SK-N-MC (cell line): Measurements from ENCODE around the gene CNPY4.

ENCODE experiments used
- DNase-seq: peaks from one replicate; pipeline ENCODE4 v3.0.0-alpha.2; 2011; ENCODE audit warnings: low read depth, low spot score
- H3K27ac ChIP-seq: fragments of 200-600 bp; sonication (generic); 2 replicates; pipeline ENCODE4 v1.5.1; 2016; ENCODE audit warnings: mixed run types
- H3K36me3 ChIP-seq: fragments of 200-600 bp; sonication (generic); 2 replicates; pipeline ENCODE4 v1.6.1; 2017; ENCODE audit warnings: antibody characterized with exemption, low read length, mixed read lengths; ENCODE audit not compliant: insufficient read depth
- H3K4me3 ChIP-seq: fragments of 200-600 bp; sonication (generic); 2 replicates; pipeline ENCODE4 v1.5.1; 2016
- H3K9ac ChIP-seq: fragments of 200-600 bp; sonication (generic); 2 replicates; pipeline ENCODE4 v1.8.0; 2017; ENCODE audit warnings: mixed run types, mixed read lengths; ENCODE audit not compliant: insufficient read length
- H3K9me3 ChIP-seq: fragments of 200-600 bp; sonication (generic); 2 replicates; pipeline ENCODE4 v1.6.1; 2017; ENCODE audit warnings: low read depth, mild to moderate bottlenecking, antibody characterized with exemption, low read length, moderate library complexity, mixed read lengths
- EZH2 ChIP-seq: fragments of 200-600 bp; sonication (generic); IDR thresholded peaks from one replicate; pipeline ENCODE4 v1.6.1; 2017; ENCODE audit warnings: antibody characterized with exemption
- FOXP2 ChIP-seq: optimal IDR thresholded peaks from 2 replicates; pipeline ENCODE3; 2011; ENCODE audit warnings: mild to moderate bottlenecking, moderate library complexity; ENCODE audit not compliant: insufficient read depth; ENCODE audit errors: extremely low read length, control extremely low read depth
- POLR2AphosphoS5 ChIP-seq: IDR thresholded peaks from 2 replicates; pipeline ENCODE4 v1.6.1; 2012; ENCODE audit warnings: mild to moderate bottlenecking, low read depth, low read length, borderline replicate concordance

CNPY4 gene

DNA sequence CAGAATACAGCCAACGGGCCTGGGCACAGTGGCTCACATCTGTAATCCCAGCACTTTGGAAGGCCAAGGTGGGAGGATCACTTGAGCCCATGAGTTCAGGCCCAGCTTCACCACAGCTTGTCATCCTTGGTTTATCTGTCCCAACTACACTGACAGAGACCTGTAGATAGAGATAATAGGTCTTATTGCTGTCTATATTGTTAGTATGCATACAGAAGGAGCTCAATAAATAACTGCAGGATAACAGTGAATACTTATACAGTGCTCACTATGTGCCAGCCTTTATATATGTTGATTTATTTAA is 1.3 kb downstream of the CNPY4 start:
- no peak for DNase-seq
- H3K27ac ChIP-seq = no peak overlapping the region
- H3K9me3 ChIP-seq = no peaks in the 10 kb centered on the region
- H3K4me3 ChIP-seq = peak overlapping the region; percentile 97
- H3K9ac ChIP-seq = peak overlapping the region; percentile 55
- TF ChIP-seq FOXP2 (no peak), POLR2AphosphoS5 (no peak), EZH2 (no peak)
- H3K36me3 ChIP-seq = peaks cover 2% of the 10 kb centered on the region; the same call in 1 of the 2 replicates

DNA sequence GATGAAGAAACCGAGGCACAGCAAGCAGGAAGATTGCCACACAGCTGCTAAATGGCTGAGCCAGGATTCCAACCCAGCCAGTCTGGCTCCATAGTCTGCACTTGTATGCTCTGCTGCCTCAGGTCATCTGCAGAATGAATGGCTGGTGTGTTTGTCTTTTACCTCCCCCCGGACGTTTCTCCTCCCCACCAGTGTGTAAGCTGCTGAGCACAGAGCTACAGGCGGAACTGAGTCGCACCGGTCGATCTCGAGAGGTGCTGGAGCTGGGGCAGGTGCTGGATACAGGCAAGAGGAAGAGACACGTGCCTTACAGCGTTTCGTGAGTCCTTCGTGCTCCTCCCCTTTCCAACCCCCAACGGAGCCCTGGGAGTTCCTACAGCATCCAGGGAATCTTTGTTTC is 2.6 kb downstream of the CNPY4 start:
- peak overlapping the region; percentile 57; the same call in 1 of the 2 replicates for H3K27ac ChIP-seq
- peak overlapping the region; percentile 30; the same call in 1 of the 2 replicates for H3K4me3 ChIP-seq
- DNase-seq = no peak
- no peak overlapping the region for H3K9ac ChIP-seq
- no peaks in the 10 kb centered on the region for H3K9me3 ChIP-seq
- TF ChIP-seq EZH2 (no peak), POLR2AphosphoS5 (no peak), FOXP2 (no peak)
- no peaks in the 10 kb centered on the region for H3K36me3 ChIP-seq

DNA sequence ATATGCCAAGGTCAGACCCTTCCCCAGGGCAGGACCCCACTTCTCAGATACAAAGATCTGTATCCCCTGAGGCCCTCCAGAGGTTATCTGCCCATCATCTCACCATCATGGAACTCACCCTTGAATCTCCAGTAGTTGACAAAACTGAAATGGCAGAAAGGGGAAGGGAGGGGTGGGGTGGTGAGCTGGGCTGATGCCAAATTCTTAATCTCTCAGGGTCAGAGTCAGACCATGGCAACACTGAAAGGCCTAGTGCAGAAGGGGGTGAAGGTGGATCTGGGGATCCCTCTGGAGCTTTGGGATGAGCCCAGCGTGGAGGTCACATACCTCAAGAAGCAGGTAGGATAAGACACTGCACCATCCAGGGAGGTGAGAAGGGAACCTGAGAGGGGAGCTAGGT is 3.1 kb downstream of the CNPY4 start:
- Histone ChIP-seq H3K4me3 (no peak overlapping the region), H3K36me3 (no peaks in the 10 kb centered on the region), H3K27ac (no peak overlapping the region; the same call in 1 of the 2 replicates), H3K9me3 (no peaks in the 10 kb centered on the region), H3K9ac (no peak overlapping the region)
- DNase-seq = no peak
- TF ChIP-seq POLR2AphosphoS5 (no peak), FOXP2 (no peak), EZH2 (no peak)

DNA sequence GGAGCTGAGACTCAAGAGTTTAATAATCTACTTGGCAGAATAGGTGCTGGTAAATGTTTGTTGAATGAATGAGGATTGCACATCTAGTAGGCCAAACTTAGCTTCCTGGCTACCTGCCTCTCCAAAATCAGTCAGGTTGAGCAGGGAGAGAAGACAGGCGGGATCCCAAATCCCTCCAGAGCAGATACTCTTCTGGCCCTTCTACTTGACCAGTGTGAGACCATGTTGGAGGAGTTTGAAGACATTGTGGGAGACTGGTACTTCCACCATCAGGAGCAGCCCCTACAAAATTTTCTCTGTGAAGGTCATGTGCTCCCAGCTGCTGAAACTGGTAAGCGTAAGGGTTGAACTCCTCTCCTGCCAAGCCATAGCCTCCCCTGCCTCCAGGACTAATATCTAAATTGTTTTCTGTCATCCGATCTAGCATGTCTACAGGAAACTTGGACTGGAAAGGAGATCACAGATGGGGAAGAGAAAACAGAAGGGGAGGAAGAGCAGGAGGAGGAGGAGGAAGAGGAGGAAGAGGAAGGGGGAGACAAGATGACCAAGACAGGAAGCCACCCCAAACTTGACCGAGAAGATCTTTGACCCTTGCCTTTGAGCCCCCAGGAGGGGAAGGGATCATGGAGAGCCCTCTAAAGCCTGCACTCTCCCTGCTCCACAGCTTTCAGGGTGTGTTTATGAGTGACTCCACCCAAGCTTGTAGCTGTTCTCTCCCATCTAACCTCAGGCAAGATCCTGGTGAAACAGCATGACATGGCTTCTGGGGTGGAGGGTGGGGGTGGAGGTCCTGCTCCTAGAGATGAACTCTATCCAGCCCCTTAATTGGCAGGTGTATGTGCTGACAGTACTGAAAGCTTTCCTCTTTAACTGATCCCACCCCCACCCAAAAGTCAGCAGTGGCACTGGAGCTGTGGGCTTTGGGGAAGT is 5.1 kb downstream of the CNPY4 start:
- Histone ChIP-seq H3K9me3 (no peaks in the 10 kb centered on the region), H3K9ac (no peak overlapping the region), H3K4me3 (no peak overlapping the region), H3K36me3 (no peaks in the 10 kb centered on the region), H3K27ac (0 out of 2 replicates have a peak overlapping the region, but pooled peaks have one; percentile 50)
- DNase-seq = no peak
- TF ChIP-seq EZH2 = no peak
- no peak for TF ChIP-seq POLR2AphosphoS5
- no peak for TF ChIP-seq FOXP2

DNA sequence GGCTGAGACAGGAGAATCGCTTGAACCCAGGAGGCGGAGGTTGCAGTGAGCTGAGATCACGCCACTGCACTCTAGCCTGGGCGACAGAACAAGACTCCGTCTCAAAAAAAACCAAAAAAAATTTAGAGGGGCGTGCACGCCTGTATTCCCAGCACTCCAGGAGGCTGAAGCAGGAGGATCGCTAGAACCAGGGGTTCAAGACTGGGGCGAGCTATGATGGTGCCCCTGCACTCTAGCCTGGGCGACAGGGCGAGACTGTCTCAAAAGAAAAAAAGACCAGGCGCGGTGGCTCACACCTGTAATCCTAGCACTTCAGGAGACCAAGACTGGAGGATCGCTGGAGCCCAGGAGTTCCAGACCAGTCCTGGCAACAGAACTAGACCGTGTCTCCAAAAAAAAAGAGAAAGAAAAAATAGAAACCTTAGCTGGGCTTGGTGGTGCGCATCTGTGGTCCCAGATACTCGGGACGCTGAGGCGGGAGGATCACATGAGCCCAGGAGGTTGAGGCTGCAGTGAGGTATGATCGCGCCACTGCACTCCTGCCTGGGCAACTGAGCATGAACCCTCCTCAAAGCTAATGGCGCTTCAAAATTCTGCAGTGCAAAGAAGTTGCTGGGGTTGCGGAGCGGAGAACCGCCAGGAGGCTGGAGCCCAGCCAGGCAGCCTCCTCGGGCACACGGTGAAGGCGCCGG is 7.0 kb downstream of the CNPY4 start:
- no peak for DNase-seq
- Histone ChIP-seq H3K4me3 (peak overlapping the region; percentile 89), H3K36me3 (no peaks in the 10 kb centered on the region), H3K27ac (peak overlapping the region; percentile 98), H3K9me3 (no peaks in the 10 kb centered on the region), H3K9ac (peak overlapping the region; percentile 90)
- TF ChIP-seq POLR2AphosphoS5 = no peak
- TF ChIP-seq FOXP2 = no peak
- TF ChIP-seq EZH2 = no peak

DNA sequence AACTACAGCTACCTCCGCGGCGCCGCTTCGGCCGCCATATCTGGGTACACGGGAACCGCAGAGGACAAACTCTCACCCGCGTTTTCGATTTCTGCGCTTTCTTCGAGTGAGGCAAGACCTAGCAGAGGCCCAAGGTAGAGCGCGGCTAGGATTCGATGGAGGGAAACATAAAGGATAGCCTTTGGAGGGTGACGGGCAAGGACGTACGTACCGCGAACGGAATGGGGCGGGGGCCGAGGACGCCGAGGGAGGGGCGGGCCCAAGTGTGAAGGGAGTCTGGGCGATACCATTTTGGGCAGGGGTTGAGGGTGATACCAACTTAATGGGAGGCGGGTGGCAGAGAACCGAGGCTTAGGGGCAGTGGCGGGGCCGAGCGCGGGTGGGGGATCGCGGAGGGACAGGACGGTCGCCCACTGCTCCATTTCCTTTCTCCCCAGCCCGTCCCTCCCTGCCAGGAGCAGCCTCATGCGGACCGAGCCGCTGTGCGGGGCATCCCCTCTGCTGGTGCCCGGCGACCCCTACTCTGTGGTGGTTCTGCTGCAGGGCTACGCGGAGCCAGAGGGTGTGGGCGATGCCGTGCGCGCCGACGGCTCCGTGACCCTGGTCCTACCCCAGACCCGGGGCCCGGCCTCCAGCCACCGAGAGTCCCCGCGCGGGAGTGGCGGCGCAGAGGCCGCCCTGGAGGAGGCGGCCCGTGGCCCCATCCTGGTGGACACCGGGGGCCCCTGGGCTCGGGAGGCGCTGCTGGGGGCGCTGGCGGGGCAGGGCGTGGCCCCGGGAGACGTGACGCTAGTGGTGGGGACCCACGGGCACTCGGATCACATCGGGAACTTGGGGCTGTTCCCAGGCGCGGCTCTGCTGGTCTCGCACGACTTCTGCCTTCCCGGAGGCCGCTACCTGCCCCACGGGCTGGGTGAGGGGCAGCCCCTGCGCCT is 7.8 kb downstream of the CNPY4 start, which contains the start of gene MBLAC1:
TSS of gene MBLAC1 (plus strand) at position 37 of the 935 bp plus-strand sequence. CDS start at position 466, 429 bp downstream.
- Histone ChIP-seq H3K4me3 (peak within 1 kb of the TSS; percentile 89), H3K9me3 (no peaks in the 10 kb centered on the region), H3K27ac (peak within 1 kb of the TSS; percentile 98), H3K36me3 (no peaks in the 10 kb centered on the region), H3K9ac (peak within 1 kb of the TSS; percentile 90)
- TF ChIP-seq EZH2 (no peak), POLR2AphosphoS5 (peak; percentile 96)
- DNase-seq = peak; percentile 76

DNA sequence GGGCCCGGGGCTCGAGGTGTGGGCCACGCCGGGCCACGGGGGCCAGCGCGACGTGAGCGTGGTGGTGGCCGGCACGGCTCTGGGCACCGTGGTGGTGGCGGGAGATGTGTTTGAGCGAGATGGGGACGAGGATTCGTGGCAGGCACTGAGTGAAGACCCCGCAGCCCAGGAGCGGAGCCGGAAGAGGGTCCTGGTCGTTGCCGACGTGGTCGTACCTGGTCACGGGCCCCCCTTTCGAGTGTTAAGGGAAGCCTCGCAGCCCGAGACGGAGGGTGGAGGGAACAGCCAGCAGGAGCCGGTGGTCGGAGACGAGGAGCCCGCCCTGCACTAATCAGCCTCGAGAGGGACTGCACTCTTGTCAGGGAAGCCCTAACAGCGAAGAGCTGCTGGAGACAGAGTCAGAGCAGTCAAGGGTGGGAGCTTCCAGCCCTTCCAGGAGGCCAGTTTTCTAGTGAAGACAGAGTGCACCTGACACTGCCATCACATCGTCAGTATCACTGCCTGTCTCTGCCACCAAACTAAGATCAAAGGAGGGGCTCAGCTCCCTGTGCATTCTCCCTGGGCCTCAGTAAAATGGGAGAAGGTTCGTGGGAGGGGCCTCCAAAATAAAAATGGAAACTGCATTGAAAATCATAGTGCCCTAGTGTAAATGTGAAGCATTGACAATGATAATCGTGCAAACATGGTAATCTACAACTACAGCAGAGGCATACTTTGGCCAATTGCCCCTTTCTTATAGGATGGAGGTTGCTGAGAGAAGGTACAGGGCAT is 8.6 kb downstream of the CNPY4 start:
- Histone ChIP-seq H3K4me3 (peak overlapping the region; percentile 89), H3K9me3 (no peaks in the 10 kb centered on the region), H3K27ac (no peak overlapping the region), H3K36me3 (no peaks in the 10 kb centered on the region), H3K9ac (peak overlapping the region; percentile 90)
- TF ChIP-seq EZH2 (no peak), FOXP2 (no peak), POLR2AphosphoS5 (no peak; the same call in none of the 2 replicates)
- DNase-seq = no peak
